Measurements from ENCODE around the gene ARL13A.
"Not testable (repeated sequence)": the region's sequence is repeated elsewhere in the genome, so short reads cannot be mapped to it uniquely, and the experiment has no call there.

Gene ARL13A

GRCh38 chrX:101009090-101009489, 39.6 kb downstream of the ARL13A start:
- DNase-seq (ENCODE audit: low read depth in 1 of 2, low spot score in 1 of 2), result no peak
- in situ Hi-C loops (cut with HindIII; ENCODE audit: low pct_unique_long_range_greater_than_20kb, low sequenced_read_pairs), result no loop called here
- no peak for TF ChIP-seq JUND (IDR thresholded peaks at IDR 0.05; ENCODE audit: low read depth)

GRCh38 chrX:101012031-101012430, 42.5 kb downstream of the ARL13A start:
- DNase-seq (ENCODE audit: low read depth in 1 of 2, low spot score in 1 of 2); in situ Hi-C loops (cut with HindIII; ENCODE audit: low pct_unique_long_range_greater_than_20kb, low sequenced_read_pairs): not testable (repeated sequence)

- TF ChIP-seq JUND (IDR thresholded peaks at IDR 0.05; ENCODE audit: low read depth), result no peak
- in situ Hi-C loops (cut with HindIII; ENCODE audit: low pct_unique_long_range_greater_than_20kb, low sequenced_read_pairs), result no loop called here
- no peak for DNase-seq (ENCODE audit: low read depth in 1 of 2, low spot score in 1 of 2)
These were observed 52.5 kb downstream of the ARL13A start for GRCh38 chrX:101022020-101022419.

GRCh38 chrX:101025126-101025525, 55.6 kb downstream of the ARL13A start:
- no peak for DNase-seq (ENCODE audit: low read depth in 1 of 2, low spot score in 1 of 2)
- in situ Hi-C loops (cut with HindIII; ENCODE audit: low pct_unique_long_range_greater_than_20kb, low sequenced_read_pairs), result no loop called here
- TF ChIP-seq JUND (IDR thresholded peaks at IDR 0.05; ENCODE audit: low read depth), result no peak

- no peak for TF ChIP-seq JUND (IDR thresholded peaks at IDR 0.05; ENCODE audit: low read depth)
- in situ Hi-C loops (cut with HindIII; ENCODE audit: low pct_unique_long_range_greater_than_20kb, low sequenced_read_pairs), result no loop called here
- no peak for DNase-seq (ENCODE audit: low read depth in 1 of 2, low spot score in 1 of 2)
These were observed 59.1 kb downstream of the ARL13A start for GRCh38 chrX:101028562-101028961.

GRCh38 chrX:101029665-101030064, 60.2 kb downstream of the ARL13A start:
- TF ChIP-seq JUND (IDR thresholded peaks at IDR 0.05; ENCODE audit: low read depth), result no peak
- no peak for DNase-seq (ENCODE audit: low read depth in 1 of 2, low spot score in 1 of 2)
- in situ Hi-C loops (cut with HindIII; ENCODE audit: low pct_unique_long_range_greater_than_20kb, low sequenced_read_pairs), result no loop called here

GRCh38 chrX:101037231-101037630, 67.7 kb downstream of the ARL13A start:
- no peak for DNase-seq (ENCODE audit: low read depth in 1 of 2, low spot score in 1 of 2)
- in situ Hi-C loops (cut with HindIII; ENCODE audit: low pct_unique_long_range_greater_than_20kb, low sequenced_read_pairs), result no loop called here

GRCh38 chrX:101040197-101040596, 70.7 kb downstream of the ARL13A start:
- in situ Hi-C loops (cut with HindIII; ENCODE audit: low pct_unique_long_range_greater_than_20kb, low sequenced_read_pairs), result no loop called here
- no peak for DNase-seq (ENCODE audit: low read depth in 1 of 2, low spot score in 1 of 2)
- no peak for TF ChIP-seq JUND (IDR thresholded peaks at IDR 0.05; ENCODE audit: low read depth)

More at GRCh38 chrX:101037231-101037630, 67.7 kb downstream of the ARL13A start:
- TF ChIP-seq JUND (IDR thresholded peaks at IDR 0.05; ENCODE audit: low read depth), result no peak

Data from T47D (cell line).